PFSK-1 (cell line): ENCODE measurements around the gene SELENOO.

Experiments used
- POLR2AphosphoS5 ChIP-seq: IDR thresholded peaks from 2 replicates; pipeline ENCODE4 v1.6.1; 2012; ENCODE audit warnings: low read depth, mild to moderate bottlenecking, control low read depth, low read length, moderate library complexity
- SIN3A ChIP-seq: IDR thresholded peaks from 2 replicates; pipeline ENCODE4 v1.6.1; 2012; ENCODE audit warnings: mild to moderate bottlenecking, low read length, moderate library complexity, borderline replicate concordance; ENCODE audit not compliant: insufficient read depth
- TAF1 ChIP-seq: IDR thresholded peaks from 2 replicates; pipeline ENCODE4 v1.6.1; 2012; ENCODE audit warnings: low read length, control low read depth, borderline replicate concordance; ENCODE audit not compliant: insufficient read depth

DNA sequence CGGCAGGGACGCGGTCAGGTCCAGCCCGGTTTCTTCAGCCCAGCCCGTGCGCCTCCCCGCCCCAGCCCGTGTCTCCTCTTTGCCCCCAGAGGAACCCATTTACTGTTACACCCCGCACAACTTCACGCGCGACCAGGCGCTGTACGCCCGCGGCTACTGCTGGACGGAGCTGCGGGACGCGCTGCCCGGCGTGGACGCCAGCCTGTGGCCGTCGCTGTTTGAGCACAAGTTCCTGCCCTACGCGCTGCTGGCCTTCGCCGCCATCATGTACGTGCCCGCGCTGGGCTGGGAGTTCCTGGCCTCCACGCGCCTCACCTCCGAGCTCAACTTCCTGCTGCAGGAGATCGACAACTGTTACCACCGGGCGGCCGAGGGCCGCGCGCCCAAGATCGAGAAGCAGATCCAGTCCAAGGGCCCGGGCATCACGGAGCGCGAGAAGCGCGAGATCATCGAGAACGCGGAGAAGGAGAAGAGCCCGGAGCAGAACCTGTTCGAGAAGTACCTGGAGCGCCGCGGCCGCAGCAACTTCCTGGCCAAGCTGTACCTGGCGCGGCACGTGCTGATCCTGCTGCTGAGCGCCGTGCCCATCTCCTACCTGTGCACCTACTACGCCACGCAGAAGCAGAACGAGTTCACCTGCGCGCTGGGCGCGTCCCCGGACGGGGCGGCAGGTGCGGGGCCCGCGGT is 23.8 kb upstream of the SELENOO start:
- TF ChIP-seq SIN3A: no peak
- TF ChIP-seq POLR2AphosphoS5: no peak
- TF ChIP-seq TAF1: no peak
